Endothelial cell of umbilical vein (primary cell): Measurements from ENCODE around the gene ICAM1. TPM values are rescaled to one million over a fixed set of nuclear protein-coding genes. Genes with fewer than 3 reads are reported as not detected.

Source experiments
- BruUV-seq: library from RNA; stranded (reverse); fragments of 400-500 nt; replicated peaks from 2 replicates; lab custom pipeline; 2021; lab: Mats Ljungman, UMichigan
- CTCF ChIA-PET: fragments of 300-600, 350-600 bp; sonication (Branson Sonifier 250); formaldehyde crosslinking; loops from one replicate; lab custom pipeline; 2021; ENCODE audit warnings: antibody characterized with exemption, inconsistent platforms; lab: Charles Lee
- POLR2A ChIA-PET: fragments of 300-600, 350-600 bp; sonication (Branson Sonifier 250); formaldehyde crosslinking; loops from one replicate; lab custom pipeline; 2021; ENCODE audit warnings: antibody characterized with exemption, inconsistent platforms; lab: Charles Lee
- DNase-seq: peaks from one replicate; pipeline ENCODE4 v3.0.0-alpha.2; 2011; ENCODE audit warnings: low read depth, low spot score
- FAIRE-seq: peaks from 2 replicates; lab custom pipeline; 2011; peaks lifted over from hg19 to GRCh38; lab: Jason Lieb, UNC
- H2AFZ ChIP-seq: 2 replicates; pipeline ENCODE4 v1.6.0; 2012; ENCODE audit warnings: low read depth, low read length, control low read depth, inconsistent platforms
- H3K27ac ChIP-seq: 2 replicates; pipeline ENCODE4 v1.5.1; 2011; ENCODE audit warnings: low read depth, mild to moderate bottlenecking, control low read depth, low read length, moderate library complexity; ENCODE audit not compliant: insufficient read depth
- H3K27me3 ChIP-seq, 2 experiments: 2 replicates each; pipeline versions ENCODE4 v1.6.0 to v1.6.1; 2011; ENCODE audit warnings: low read length in 2 of 2, mixed read lengths in 1 of 2; ENCODE audit not compliant: control insufficient read depth in 2 of 2, insufficient read depth in 2 of 2
- H3K36me3 ChIP-seq, 2 experiments: 2 replicates in 1 of 2; 3 replicates in 1 of 2; pipeline ENCODE4 v1.5.1; 2011; ENCODE audit warnings: low read length in 2 of 2, mild to moderate bottlenecking in 1 of 2, moderate library complexity in 1 of 2; ENCODE audit not compliant: control insufficient read depth in 2 of 2, insufficient read depth in 2 of 2; ENCODE audit errors: extremely low read depth in 1 of 2
- H3K4me1 ChIP-seq: 3 replicates; pipeline ENCODE4 v1.5.1; 2011; ENCODE audit warnings: mild to moderate bottlenecking, low read length; ENCODE audit not compliant: control insufficient read depth, insufficient read depth; ENCODE audit errors: extremely low read depth
- H3K4me2 ChIP-seq: 2 replicates; pipeline ENCODE4 v1.6.1; 2011; ENCODE audit warnings: low read length, control low read depth, mixed read lengths; ENCODE audit not compliant: insufficient read depth
- H3K4me3 ChIP-seq, 3 experiments: fragments of 200-600 bp in 1 of 3; sonication (generic), shearing (Covaris generic) in 1 of 3; replicated peaks in 1 of 3; 2 replicates each; pipeline ENCODE4 v1.5.1; 2011 to 2016; ENCODE audit warnings: control low read depth in 3 of 3, low read length in 3 of 3, mild to moderate bottlenecking in 2 of 3, inconsistent platforms in 1 of 3, low read depth in 1 of 3, moderate library complexity in 1 of 3; ENCODE audit not compliant: insufficient read depth in 1 of 3
- H3K79me2 ChIP-seq: 2 replicates; pipeline ENCODE4 v1.6.0; 2012; ENCODE audit warnings: low read length, inconsistent platforms; ENCODE audit not compliant: control insufficient read depth, insufficient read depth
- H3K9ac ChIP-seq: replicated peaks from 2 replicates; pipeline ENCODE3; 2011; ENCODE audit warnings: low read length, control low read depth; ENCODE audit not compliant: insufficient read depth; ENCODE audit errors: extremely low read depth
- H3K9me1 ChIP-seq: replicated peaks from 3 replicates; pipeline ENCODE4 v1.6.0; 2011; ENCODE audit warnings: mild to moderate bottlenecking, low read length; ENCODE audit not compliant: control insufficient read depth, insufficient read depth; ENCODE audit errors: extremely low read depth
- H3K9me3 ChIP-seq: replicated peaks from 2 replicates; pipeline ENCODE4 v1.5.1; 2012; ENCODE audit warnings: low read length, inconsistent platforms; ENCODE audit not compliant: control insufficient read depth, insufficient read depth
- H4K20me1 ChIP-seq: replicated peaks from 2 replicates; pipeline ENCODE3; 2011; ENCODE audit warnings: mild to moderate bottlenecking, low read length; ENCODE audit not compliant: control insufficient read depth, insufficient read depth; ENCODE audit errors: extremely low read depth
- EZH2 ChIP-seq: IDR thresholded peaks from 2 replicates; pipeline ENCODE4 v1.6.1; 2012; ENCODE audit warnings: borderline replicate concordance, low read depth, mild to moderate bottlenecking, moderate library complexity, low read length, inconsistent platforms; ENCODE audit not compliant: severe bottlenecking
- FOS ChIP-seq: IDR thresholded peaks from 2 replicates; pipeline ENCODE4 v1.6.1; 2011; ENCODE audit warnings: mild to moderate bottlenecking, low read length, moderate library complexity, borderline replicate concordance; ENCODE audit not compliant: insufficient read depth
- GATA2 ChIP-seq: IDR thresholded peaks from 2 replicates; pipeline ENCODE4 v1.7.0; 2011; ENCODE audit warnings: low read depth, mild to moderate bottlenecking, moderate library complexity, mixed read lengths, low read length; ENCODE audit not compliant: insufficient read length, insufficient read depth
- JUN ChIP-seq: IDR thresholded peaks from 2 replicates; pipeline ENCODE4 v1.6.1; 2011; ENCODE audit warnings: borderline replicate concordance, low read depth; ENCODE audit not compliant: insufficient read length, insufficient read depth
- MYC ChIP-seq: IDR thresholded peaks from one replicate; pipeline ENCODE4 v1.6.1; 2011; ENCODE audit warnings: mild to moderate bottlenecking, low read depth, low read length
- POLR2A ChIP-seq: IDR thresholded peaks from 2 replicates; pipeline ENCODE4 v1.6.1; 2012; ENCODE audit warnings: low read depth, mild to moderate bottlenecking, control low read depth, low read length
- POLR2AphosphoS5 ChIP-seq: IDR thresholded peaks from 2 replicates; pipeline ENCODE4 v1.6.1; 2012; ENCODE audit warnings: low read depth, mild to moderate bottlenecking, control low read depth, low read length, moderate library complexity; ENCODE audit not compliant: insufficient read depth
- dilution Hi-C: fragments of 300-500 bp; cut with MboI; formaldehyde crosslinking; loops from one replicate; pipeline ENCODE4 v1.15.0; 2019; ENCODE audit warnings: low sequenced_read_pairs; ENCODE audit not compliant: extremely low pct_ligation_motif_present
- intact Hi-C: fragments of 100-400 bp; cut with micrococcal nuclease; formaldehyde crosslinking; loops from one replicate; pipeline ENCODE4 v1.10.0; 2022
- polyA plus RNA-seq, 4 experiments: library from polyadenylated mRNA; depleted of rRNA in 3 of 4; stranded (reverse) in 3 of 4; unstranded in 1 of 4; fragments of >200 nt; gene quantifications; 2 replicates each; pipeline versions ENCODE4 v1.2.1 to v1.2.3, GENCODE V29; 2011 to 2012; ENCODE audit warnings: missing spikeins in 1 of 4
- total RNA-seq: library from RNA; stranded (reverse); gene quantifications from 2 replicates; pipeline ENCODE4 v1.2.3, GENCODE V29; 2021
- TF ChIP-seq, protein P1 (sequence below): IDR thresholded peaks from 2 replicates; pipeline ENCODE4 v1.6.1; 2011; ENCODE audit not compliant: insufficient read depth, insufficient read length
- TF ChIP-seq, protein P2 (sequence below), 2 donors: IDR thresholded peaks; 1 replicate in 1 of 2; 2 replicates in 1 of 2; pipeline ENCODE4 v1.5.1; 2011; ENCODE audit warnings: low read length in 2 of 2, mild to moderate bottlenecking in 2 of 2, moderate library complexity in 2 of 2, control low read depth in 1 of 2, inconsistent platforms in 1 of 2, low read depth in 1 of 2; ENCODE audit not compliant: insufficient read depth in 1 of 2; ENCODE audit errors: extremely low read depth in 1 of 2

Gene ICAM1
- total and polyA plus RNA-seq, 2 donors (not counting 3 experiments of a cell fraction or from before 2014, with no cell fraction given), result 20.5 to 30.4 TPM

DNA sequence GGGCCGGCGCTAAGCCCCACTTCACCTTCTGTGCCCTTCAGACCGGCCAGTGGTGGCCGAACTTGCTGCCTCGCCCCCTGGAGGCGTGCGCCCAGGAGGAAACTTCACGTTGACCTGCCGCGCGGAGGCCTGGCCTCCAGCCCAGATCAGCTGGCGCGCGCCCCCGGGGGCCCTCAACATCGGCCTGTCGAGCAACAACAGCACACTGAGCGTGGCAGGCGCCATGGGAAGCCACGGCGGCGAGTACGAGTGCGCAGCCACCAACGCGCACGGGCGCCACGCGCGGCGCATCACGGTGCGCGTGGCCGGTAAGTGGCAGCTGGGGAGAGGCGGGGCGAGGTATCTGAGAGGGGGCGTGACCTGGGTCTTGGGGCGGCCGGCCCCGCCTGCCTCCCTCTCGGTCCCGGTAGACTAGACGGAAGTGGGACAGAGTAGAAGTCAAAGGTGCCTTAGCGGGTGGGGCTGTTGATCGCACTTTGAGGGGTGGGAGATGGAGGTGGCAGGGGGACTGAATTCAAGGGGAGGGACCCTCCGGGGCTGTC lies 24.5 kb downstream of the ICAM1 start:
- Histone ChIP-seq H3K27ac (no peak overlapping the region), H3K79me2 (no peaks in the 10 kb centered on the region), H3K4me2 (peak overlapping the region; percentile 6), H3K4me3 (peak overlapping the region in 1 of 3 experiments; percentile 20), H3K9ac (no peak overlapping the region), H4K20me1 (no peaks in the 10 kb centered on the region), H3K4me1 (peaks cover 14% of the 10 kb centered on the region), H3K36me3 (no peaks in the 10 kb centered on the region), H2AFZ (no peak overlapping the region), H3K9me3 (no peaks in the 10 kb centered on the region), H3K27me3 (peaks cover 49 to 58% of the 10 kb centered on the region in 2 experiments), H3K9me1 (no peaks in the 10 kb centered on the region)
- dilution Hi-C loops (no loop called here), intact Hi-C loops (no loop called here)
- DNase-seq (peak; percentile 35), FAIRE-seq (no peak)
- no TSS peak for BruUV-seq
- ChIA-PET CTCF (interaction anchor here (1.2 kb wide), 2 partner anchors 25 to 37 kb away, joined by 3 to 4 read pairs; partner anchors contain the start of gene ICAM1), POLR2A (no interaction called here)
- TF ChIP-seq EZH2 (peak; percentile 48), POLR2AphosphoS5 (no peak), POLR2A (no peak), JUN (no peak), FOS (no peak), MYC (no peak), GATA2 (no peak)
- TF ChIP-seq, protein P1, sequence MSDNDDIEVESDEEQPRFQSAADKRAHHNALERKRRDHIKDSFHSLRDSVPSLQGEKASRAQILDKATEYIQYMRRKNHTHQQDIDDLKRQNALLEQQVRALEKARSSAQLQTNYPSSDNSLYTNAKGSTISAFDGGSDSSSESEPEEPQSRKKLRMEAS, result no peak
- TF ChIP-seq, protein P2, sequence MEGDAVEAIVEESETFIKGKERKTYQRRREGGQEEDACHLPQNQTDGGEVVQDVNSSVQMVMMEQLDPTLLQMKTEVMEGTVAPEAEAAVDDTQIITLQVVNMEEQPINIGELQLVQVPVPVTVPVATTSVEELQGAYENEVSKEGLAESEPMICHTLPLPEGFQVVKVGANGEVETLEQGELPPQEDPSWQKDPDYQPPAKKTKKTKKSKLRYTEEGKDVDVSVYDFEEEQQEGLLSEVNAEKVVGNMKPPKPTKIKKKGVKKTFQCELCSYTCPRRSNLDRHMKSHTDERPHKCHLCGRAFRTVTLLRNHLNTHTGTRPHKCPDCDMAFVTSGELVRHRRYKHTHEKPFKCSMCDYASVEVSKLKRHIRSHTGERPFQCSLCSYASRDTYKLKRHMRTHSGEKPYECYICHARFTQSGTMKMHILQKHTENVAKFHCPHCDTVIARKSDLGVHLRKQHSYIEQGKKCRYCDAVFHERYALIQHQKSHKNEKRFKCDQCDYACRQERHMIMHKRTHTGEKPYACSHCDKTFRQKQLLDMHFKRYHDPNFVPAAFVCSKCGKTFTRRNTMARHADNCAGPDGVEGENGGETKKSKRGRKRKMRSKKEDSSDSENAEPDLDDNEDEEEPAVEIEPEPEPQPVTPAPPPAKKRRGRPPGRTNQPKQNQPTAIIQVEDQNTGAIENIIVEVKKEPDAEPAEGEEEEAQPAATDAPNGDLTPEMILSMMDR (IDR thresholded peaks at IDR 0.05; ENCODE audit: extremely low read depth in 1 of 2, insufficient read depth in 1 of 2, low read depth in 1 of 2, low read length in 2 of 2), result peak; percentile 10 to 44
